Neuronal stem cell (in vitro differentiated cells): ENCODE results near the gene ZNF438.

Experiments
- DNase-seq: peaks from one replicate; pipeline ENCODE4 v3.0.0-alpha.2; 2013; ENCODE audit warnings: low spot score
- H2AFZ ChIP-seq: one replicate; pipeline ENCODE4 v1.6.1; 2013; ENCODE audit warnings: mild to moderate bottlenecking, low read length, inconsistent platforms
- H2AK5ac ChIP-seq: 2 replicates; pipeline ENCODE4 v1.6.1; 2013; ENCODE audit warnings: low read depth, mild to moderate bottlenecking, inconsistent platforms, low read length, moderate library complexity, mixed read lengths
- H2BK120ac ChIP-seq: 2 replicates; pipeline ENCODE4 v1.6.1; 2013; ENCODE audit warnings: low read depth, mild to moderate bottlenecking, inconsistent platforms, low read length, moderate library complexity, mixed read lengths
- H2BK12ac ChIP-seq: one replicate; pipeline ENCODE4 v1.6.1; 2013; ENCODE audit warnings: low read length, inconsistent platforms
- H2BK15ac ChIP-seq: 2 replicates; pipeline ENCODE4 v1.6.1; 2013; ENCODE audit warnings: mild to moderate bottlenecking, low read length, inconsistent platforms, mixed read lengths
- H2BK5ac ChIP-seq: one replicate; pipeline ENCODE4 v1.6.1; 2013; ENCODE audit warnings: inconsistent platforms, mild to moderate bottlenecking, low read length, moderate library complexity
- H3K14ac ChIP-seq: one replicate; pipeline ENCODE4 v1.6.1; 2013; ENCODE audit warnings: low read length, inconsistent platforms
- H3K18ac ChIP-seq: 2 replicates; pipeline ENCODE4 v1.6.1; 2013; ENCODE audit warnings: low read length, inconsistent platforms
- H3K23ac ChIP-seq: 2 replicates; pipeline ENCODE4 v1.6.1; 2013; ENCODE audit warnings: low read depth, mild to moderate bottlenecking, mixed read lengths, low read length, inconsistent platforms; ENCODE audit not compliant: poor library complexity
- H3K27ac ChIP-seq: replicated peaks from 3 replicates; pipeline ENCODE4 v1.5.1; 2013; ENCODE audit warnings: low read length, inconsistent platforms
- H3K27me3 ChIP-seq, 3 experiments: 2 replicates each; pipeline ENCODE4 v1.6.1; 2013; ENCODE audit warnings: low read length in 3 of 3, mild to moderate bottlenecking in 2 of 3, inconsistent platforms in 1 of 3, low read depth in 1 of 3, mixed read lengths in 1 of 3, moderate library complexity in 1 of 3; ENCODE audit not compliant: control insufficient read depth in 3 of 3, insufficient read depth in 3 of 3
- H3K36me3 ChIP-seq, 2 donors: replicated peaks in 1 of 2; 2 replicates each; pipeline ENCODE4 v1.6.1; 2013; ENCODE audit warnings: low read length in 2 of 2; ENCODE audit not compliant: control insufficient read depth in 2 of 2, insufficient read depth in 2 of 2
- H3K4ac ChIP-seq: 2 replicates; pipeline ENCODE4 v1.6.1; 2013; ENCODE audit warnings: inconsistent platforms, mild to moderate bottlenecking, low read length, moderate library complexity
- H3K4me1 ChIP-seq, 2 donors: 1 replicate in 1 of 2; 2 replicates in 1 of 2; pipeline ENCODE4 v1.6.1; 2013; ENCODE audit warnings: low read length in 2 of 2, low read depth in 1 of 2; ENCODE audit not compliant: control insufficient read depth in 2 of 2, insufficient read depth in 1 of 2
- H3K4me2 ChIP-seq: one replicate; pipeline ENCODE4 v1.6.1; 2013; ENCODE audit warnings: mild to moderate bottlenecking, low read length, inconsistent platforms; ENCODE audit not compliant: insufficient read depth, poor library complexity, severe bottlenecking
- H3K4me3 ChIP-seq, 2 donors: 2 replicates each; pipeline ENCODE4 v1.5.1; 2013; ENCODE audit warnings: low read length in 2 of 2, mild to moderate bottlenecking in 2 of 2, inconsistent platforms in 1 of 2, moderate library complexity in 1 of 2
- H3K79me1 ChIP-seq: one replicate; pipeline ENCODE4 v1.6.1; 2013; ENCODE audit warnings: low read depth, mild to moderate bottlenecking, inconsistent platforms, low read length, moderate library complexity
- H3K9ac ChIP-seq: one replicate; pipeline ENCODE4 v1.6.1; 2013; ENCODE audit warnings: mild to moderate bottlenecking, low read depth, low read length, inconsistent platforms; ENCODE audit not compliant: poor library complexity
- H3K9me3 ChIP-seq, 2 donors: replicated peaks in 1 of 2; 2 replicates each; pipeline versions ENCODE3 to v1.6.1; 2013; ENCODE audit warnings: low read length in 2 of 2, mild to moderate bottlenecking in 2 of 2, inconsistent platforms in 1 of 2, low read depth in 1 of 2, mixed read lengths in 1 of 2, moderate library complexity in 1 of 2; ENCODE audit not compliant: control insufficient read depth in 2 of 2, insufficient read depth in 1 of 2
- H4K8ac ChIP-seq: one replicate; pipeline ENCODE4 v1.6.1; 2013; ENCODE audit warnings: low read depth, mild to moderate bottlenecking, inconsistent platforms, low read length, moderate library complexity
- H4K91ac ChIP-seq: one replicate; pipeline ENCODE4 v1.6.1; 2013; ENCODE audit warnings: low read length, low read depth, mild to moderate bottlenecking, inconsistent platforms; ENCODE audit not compliant: poor library complexity
- WGBS, 2 donors: extraction: QIAGEN DNeasy Blood & Tissue Kit; methylation state at CpG; one replicate each; pipeline ENCODE4 v1.1.7; 2013; ENCODE audit warnings: missing lambda C conversion rate in 2 of 2, mixed read lengths in 1 of 2; ENCODE audit not compliant: insufficient read length in 2 of 2, insufficient replicate concordance in 1 of 2; ENCODE audit errors: extremely low coverage in 2 of 2; 5-methylcytosine and 5-hydroxymethylcytosine counted together

The ZNF438 gene

DNA sequence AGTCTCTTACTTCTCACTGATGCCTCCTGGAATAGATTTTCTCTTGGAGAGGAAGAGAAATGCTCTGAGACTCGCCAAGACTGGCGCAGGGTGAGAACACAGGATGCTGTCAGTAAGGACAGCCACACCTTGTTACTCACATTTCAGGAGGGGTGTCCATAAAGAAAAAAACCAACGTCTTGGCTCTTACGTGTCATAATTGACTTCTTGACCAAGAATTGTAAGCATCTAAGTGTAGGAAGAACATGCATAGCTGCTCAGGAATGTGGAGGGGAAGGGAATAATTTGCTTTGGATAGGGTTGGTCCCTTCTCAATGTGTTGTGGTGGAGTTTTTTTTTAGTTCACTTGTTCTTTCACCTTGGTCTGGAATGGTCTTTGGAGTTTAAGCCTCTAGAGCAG is 43.8 kb upstream of the ZNF438 start:
- Histone ChIP-seq H3K27me3 (no peaks in the 10 kb centered on the region), H3K9ac (no peak overlapping the region), H2BK120ac (no peak overlapping the region), H2AK5ac (no peak overlapping the region), H3K27ac (no peak overlapping the region), H3K4me3 (no peak overlapping the region), H2BK15ac (no peak overlapping the region), H3K4me1 (no peaks in the 10 kb centered on the region), H3K18ac (no peak overlapping the region), H3K36me3 (no peaks in the 10 kb centered on the region), H2AFZ (no peak overlapping the region), H4K91ac (no peak overlapping the region), H3K9me3 (no peaks in the 10 kb centered on the region), H3K79me1 (no peaks in the 10 kb centered on the region), H2BK12ac (no peak overlapping the region), H4K8ac (no peak overlapping the region), H2BK5ac (no peak overlapping the region), H3K4me2 (no peak overlapping the region), H3K23ac (no peak overlapping the region), H3K4ac (no peak overlapping the region), H3K14ac (no peak overlapping the region)
- no CpG with 5 or more reads among the region's 4 CpGs for WGBS, 2 donors
- DNase-seq = no peak

DNA sequence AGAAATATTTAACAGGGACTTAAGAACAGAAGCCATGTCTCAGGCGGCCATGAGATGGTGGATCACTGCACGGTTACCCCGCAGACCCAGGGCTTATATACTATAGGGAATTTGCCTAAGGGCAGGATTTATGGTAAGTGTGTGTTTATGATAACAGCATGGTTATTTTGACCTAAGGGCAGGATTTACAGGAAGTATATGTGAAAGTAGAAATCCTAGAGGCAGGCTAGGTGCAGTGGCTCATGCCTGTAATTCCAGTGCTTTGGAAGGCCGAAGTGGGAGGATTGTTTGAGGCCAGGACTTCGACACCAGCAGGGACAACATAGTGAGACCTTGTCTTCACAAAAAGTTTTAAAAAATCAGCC is 43.0 kb upstream of the ZNF438 start:
- H3K27me3 ChIP-seq = no peaks in the 10 kb centered on the region
- H4K8ac ChIP-seq = no peak overlapping the region
- no peaks in the 10 kb centered on the region for H3K79me1 ChIP-seq
- no peak overlapping the region for H2BK120ac ChIP-seq
- no peak overlapping the region for H4K91ac ChIP-seq
- no peak overlapping the region for H3K27ac ChIP-seq
- no peak overlapping the region for H3K4ac ChIP-seq
- H2BK15ac ChIP-seq = no peak overlapping the region
- no peak overlapping the region for H3K9ac ChIP-seq
- no peak overlapping the region for H3K4me3 ChIP-seq
- H3K9me3 ChIP-seq = no peaks in the 10 kb centered on the region
- H3K14ac ChIP-seq = no peak overlapping the region
- no peak overlapping the region for H2BK12ac ChIP-seq
- no peak overlapping the region for H2BK5ac ChIP-seq
- no peak for DNase-seq
- H3K23ac ChIP-seq = no peak overlapping the region
- peak overlapping the region; percentile 56 for H2AFZ ChIP-seq
- H3K4me1 ChIP-seq = no peaks in the 10 kb centered on the region
- H3K4me2 ChIP-seq = no peak overlapping the region
- no CpG with 5 or more reads among the region's 5 CpGs for WGBS, 2 donors
- H2AK5ac ChIP-seq = no peak overlapping the region
- H3K18ac ChIP-seq = peak overlapping the region; percentile 15
- H3K36me3 ChIP-seq = no peaks in the 10 kb centered on the region

DNA sequence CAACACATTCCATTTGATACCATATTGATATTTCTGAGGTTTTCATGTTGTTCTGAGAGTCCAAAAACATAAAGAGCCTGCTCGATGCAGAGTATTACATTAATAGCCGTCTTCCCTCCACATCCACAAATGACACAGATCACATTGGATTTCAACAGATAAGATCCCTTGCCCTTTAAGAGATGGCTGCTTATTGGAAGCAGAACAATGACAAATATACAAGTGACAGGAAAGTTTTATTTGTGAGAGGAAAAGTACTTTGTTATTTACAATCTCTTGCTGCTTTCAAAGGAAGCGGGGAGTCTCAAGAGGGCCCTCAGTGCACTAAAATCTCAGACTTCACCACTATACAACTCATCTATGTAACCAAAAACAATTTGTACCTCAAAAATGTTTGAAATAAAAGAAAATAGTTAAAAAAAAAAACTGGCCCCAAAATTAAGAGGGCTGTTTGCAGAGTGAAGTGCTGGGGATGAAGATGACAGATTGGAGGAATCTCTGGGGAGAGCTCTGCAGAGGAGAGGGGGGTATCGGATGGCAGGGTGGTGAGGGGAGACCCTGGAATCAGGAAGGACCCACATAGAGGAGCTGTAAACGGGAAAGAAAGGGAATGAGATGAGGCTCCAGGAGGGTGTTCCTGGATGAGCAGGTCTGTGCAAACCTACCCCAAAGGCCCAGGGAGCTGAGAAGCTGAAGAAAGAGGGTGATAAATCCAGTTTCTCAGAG is 42.5 kb upstream of the ZNF438 start:
- Histone ChIP-seq H2AK5ac (no peak overlapping the region), H3K18ac (peak overlapping the region; percentile 15), H3K23ac (no peak overlapping the region), H3K36me3 (no peaks in the 10 kb centered on the region), H3K27me3 (no peaks in the 10 kb centered on the region), H2BK120ac (no peak overlapping the region), H2BK12ac (no peak overlapping the region), H4K91ac (no peak overlapping the region), H3K14ac (no peak overlapping the region), H4K8ac (no peak overlapping the region), H3K4me2 (no peak overlapping the region), H2BK5ac (no peak overlapping the region), H3K27ac (no peak overlapping the region), H3K9me3 (no peaks in the 10 kb centered on the region), H2BK15ac (no peak overlapping the region), H2AFZ (peak overlapping the region; percentile 56), H3K9ac (no peak overlapping the region), H3K79me1 (no peaks in the 10 kb centered on the region), H3K4me3 (no peak overlapping the region), H3K4ac (no peak overlapping the region), H3K4me1 (no peaks in the 10 kb centered on the region)
- no peak for DNase-seq
- no CpG with 5 or more reads among the region's 5 CpGs for WGBS, 2 donors

DNA sequence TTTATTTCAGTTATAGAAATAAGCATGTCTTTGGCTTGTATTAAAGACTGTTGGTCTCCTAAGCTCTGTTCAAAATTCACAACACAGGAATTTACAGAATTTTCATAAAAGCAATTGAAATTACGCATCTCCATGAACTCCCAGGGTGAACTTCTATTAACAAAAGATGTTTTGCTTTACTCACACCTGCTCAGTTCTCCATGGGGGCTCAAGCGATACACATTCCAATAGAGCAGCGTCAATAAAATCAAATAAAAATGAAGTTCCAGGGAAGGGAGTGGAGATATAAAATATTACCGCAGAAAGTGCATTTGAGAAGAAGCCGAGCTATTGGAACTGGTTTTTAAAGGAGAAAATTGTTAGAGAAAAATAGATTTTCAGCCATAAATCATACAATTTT is 41.5 kb upstream of the ZNF438 start:
- Histone ChIP-seq H3K4me3 (no peak overlapping the region), H3K4me1 (no peaks in the 10 kb centered on the region), H3K27me3 (no peaks in the 10 kb centered on the region)

More for the DNA sequence above, 41.5 kb upstream of the ZNF438 start:
- Histone ChIP-seq H3K9me3 (no peaks in the 10 kb centered on the region), H3K9ac (no peak overlapping the region), H2AK5ac (no peak overlapping the region), H3K36me3 (no peaks in the 10 kb centered on the region), H4K8ac (no peak overlapping the region), H2BK15ac (no peak overlapping the region), H3K14ac (no peak overlapping the region), H3K23ac (no peak overlapping the region), H3K18ac (no peak overlapping the region), H3K79me1 (no peaks in the 10 kb centered on the region), H3K4ac (no peak overlapping the region), H2AFZ (no peak overlapping the region), H3K4me2 (no peak overlapping the region), H2BK120ac (no peak overlapping the region), H2BK5ac (no peak overlapping the region), H3K27ac (no peak overlapping the region), H4K91ac (no peak overlapping the region), H2BK12ac (no peak overlapping the region)
- DNase-seq = no peak
- no CpG with 5 or more reads among the region's 5 CpGs for WGBS, 2 donors
